Stimulated activated CD8-positive, alpha-beta memory T cell treated with anti-CD3 and anti-CD28 coated beads, Interleukin-15, amount 100 ng/mL, for 24 hours (primary cell): ENCODE results near the gene PNPT1.

Source experiments
- DNase-seq: peaks from one replicate; pipeline ENCODE4 v3.0.0-alpha.2; 2020; ENCODE audit warnings: low read depth

The PNPT1 gene

GRCh38 chr2:55668956-55669355 lies 24.7 kb downstream of the PNPT1 start:
- DNase-seq, result no peak

GRCh38 chr2:55653255-55653654 lies 40.4 kb downstream of the PNPT1 start:
- no peak for DNase-seq

- no peak for DNase-seq
Measured at GRCh38 chr2:55649211-55649610, 44.4 kb downstream of the PNPT1 start.

- no peak for DNase-seq
Measured at GRCh38 chr2:55636831-55637230, 56.8 kb downstream of the PNPT1 start.

- no peak for DNase-seq
Measured at GRCh38 chr2:55628931-55629330, 64.7 kb downstream of the PNPT1 start.

- DNase-seq, result no peak
Measured at GRCh38 chr2:55627915-55628314, 65.7 kb downstream of the PNPT1 start.

- no peak for DNase-seq
Measured at GRCh38 chr2:55621802-55622201, 71.8 kb downstream of the PNPT1 start.

GRCh38 chr2:55620123-55620779 lies 73.4 kb downstream of the PNPT1 start:
- DNase-seq, result no peak

- DNase-seq, result no peak
Measured at GRCh38 chr2:55618275-55619055, 75.2 kb downstream of the PNPT1 start.

- no peak for DNase-seq
Measured at GRCh38 chr2:55618025-55618274, 75.7 kb downstream of the PNPT1 start.

- peak; percentile 91 for DNase-seq
Measured at GRCh38 chr2:55617175-55618024, 76.2 kb downstream of the PNPT1 start, which contains the start of gene PPP4R3B. Gene PPP4R3B (minus strand): TSS chr2:55617622. CDS start chr2:55617285, 337 bp downstream.

GRCh38 chr2:55616551-55617174 lies 77.0 kb downstream of the PNPT1 start:
- DNase-seq, result no peak

- DNase-seq, result no peak
Measured at GRCh38 chr2:55611997-55612396, 81.6 kb downstream of the PNPT1 start.

GRCh38 chr2:55610954-55611743 lies 82.5 kb downstream of the PNPT1 start:
- DNase-seq, result no peak

GRCh38 chr2:55609938-55610578 lies 83.6 kb downstream of the PNPT1 start:
- DNase-seq, result no peak

GRCh38 chr2:55609193-55609794 lies 84.3 kb downstream of the PNPT1 start:
- DNase-seq, result no peak

- no peak for DNase-seq
Measured at GRCh38 chr2:55607717-55608116, 85.9 kb downstream of the PNPT1 start.

GRCh38 chr2:55604027-55604565 lies 89.5 kb downstream of the PNPT1 start:
- DNase-seq, result no peak

GRCh38 chr2:55601849-55602248 lies 91.8 kb downstream of the PNPT1 start:
- no peak for DNase-seq

GRCh38 chr2:55598056-55598795 lies 95.4 kb downstream of the PNPT1 start:
- DNase-seq, result no peak
